GM21390 (cell line): ENCODE measurements around the gene LCLAT1.

ENCODE experiments used
- ATAC-seq: cut with Tn5 transposase; IDR thresholded peaks from one replicate; pipeline ENCODE4 v1.9.1; 2021; ENCODE audit not compliant: unreplicated experiment

LCLAT1 gene

GRCh38 chr2:30689496-30690125, 242.6 kb downstream of the LCLAT1 start:
- no peak for ATAC-seq

- no peak for ATAC-seq
These were observed 243.1 kb downstream of the LCLAT1 start for GRCh38 chr2:30690126-30690561.

GRCh38 chr2:30691091-30691947, 244.3 kb downstream of the LCLAT1 start:
- ATAC-seq = no peak

- ATAC-seq = no peak
These were observed 245.1 kb downstream of the LCLAT1 start for GRCh38 chr2:30691948-30692828.

- ATAC-seq = no peak
These were observed 245.8 kb downstream of the LCLAT1 start for GRCh38 chr2:30692829-30693275.
